Sigmoid colon (tissue), 3 donors: ENCODE data around the gene ALPP.

ENCODE experiments used
- CTCF ChIP-seq, 4 experiments: fragments of 450-650 bp in 3 of 4; fragments of 200-600 bp in 1 of 4; IDR thresholded peaks; one replicate each; pipeline ENCODE4 v1.5.1; 2016 to 2019; ENCODE audit warnings: antibody characterized with exemption in 4 of 4, mild to moderate bottlenecking in 3 of 4, moderate library complexity in 2 of 4
- POLR2A ChIP-seq, 2 donors: fragments of 450-650 bp; IDR thresholded peaks; one replicate each; pipeline ENCODE4 v1.6.1; 2016; ENCODE audit warnings: antibody characterized with exemption in 2 of 2, mild to moderate bottlenecking in 2 of 2, moderate library complexity in 2 of 2

GRCh38 chr2:232376713-232377112 lies 1.8 kb upstream of the ALPP start:
- TF ChIP-seq CTCF (IDR thresholded peaks at IDR 0.05) (no peak), POLR2A (IDR thresholded peaks at IDR 0.05) (no peak)
